ENCODE results near the gene EPB41L4A. TPM values are rescaled to one million over a fixed set of nuclear protein-coding genes. Genes with fewer than 3 reads are reported as not detected.

The EPB41L4A gene
- total and polyA plus RNA-seq, 5 experiments from 2014 or later = 0.06 to 2.9 (median 0.19) TPM; not detected in 1

DNA sequence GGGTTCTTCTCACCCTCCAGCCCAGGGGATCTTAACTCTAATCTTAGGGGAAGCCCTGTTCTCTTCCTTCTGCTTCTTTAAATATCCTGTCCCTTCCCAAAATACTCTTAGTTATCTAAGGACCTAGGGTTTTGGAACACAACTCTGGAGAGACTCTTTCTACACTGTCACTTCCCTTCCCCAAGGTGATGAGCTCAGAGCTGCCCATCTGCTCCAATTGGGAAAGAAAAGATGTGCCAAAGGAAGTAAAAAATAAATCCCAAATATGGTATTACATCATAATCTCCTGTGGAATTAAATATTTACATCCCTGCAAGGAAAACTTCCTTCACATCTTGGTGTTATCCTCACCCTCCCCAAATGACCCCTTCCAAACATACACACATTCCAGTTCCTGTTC is 291.2 kb downstream of the EPB41L4A start:
- H3K27ac Mint-ChIP-seq = no peak overlapping the region
- peaks cover 0 to 31% (median 5%) of the 10 kb centered on the region in 5 donors for H3K27me3 Mint-ChIP-seq
- no peak overlapping the region for H3K4me3 Mint-ChIP-seq
- peaks cover 0 to 2% (median 0%) of the 10 kb centered on the region in 9 donors for H3K9me3 Mint-ChIP-seq
- ATAC-seq = no peak
- no peaks in the 10 kb centered on the region for H3K36me3 Mint-ChIP-seq
- H3K4me1 Mint-ChIP-seq = no peaks in the 10 kb centered on the region
- POLR2A ChIA-PET = no interaction called here
- DNase-seq = no peak

GRCh38 chr5:112126982-112127381 is 292.1 kb downstream of the EPB41L4A start:
- Mint-ChIP-seq H3K9me3 (peaks cover 0 to 2% (median 0%) of the 10 kb centered on the region in 9 donors), H3K4me3 (no peak overlapping the region), H3K36me3 (no peaks in the 10 kb centered on the region), H3K27me3 (peaks cover 0 to 31% (median 5%) of the 10 kb centered on the region in 5 donors), H3K4me1 (no peaks in the 10 kb centered on the region), H3K27ac (no peak overlapping the region)
- DNase-seq (no peak), ATAC-seq (no peak)
- POLR2A ChIA-PET = no interaction called here

- Mint-ChIP-seq H3K36me3 (peaks cover 0 to 5% (median 0%) of the 10 kb centered on the region in 3 donors), H3K4me3 (no peak overlapping the region), H3K4me1 (no peaks in the 10 kb centered on the region), H3K27me3 (peaks cover 0 to 38% (median 5%) of the 10 kb centered on the region in 5 donors), H3K9me3 (peaks cover 0 to 9% (median 5%) of the 10 kb centered on the region in 9 donors), H3K27ac (no peak overlapping the region)
- ATAC-seq (no peak), DNase-seq (no peak)
- POLR2A ChIA-PET = no interaction called here
Measured at GRCh38 chr5:112125903-112126302, 293.2 kb downstream of the EPB41L4A start.

GRCh38 chr5:112124788-112125187 is 294.3 kb downstream of the EPB41L4A start:
- no peak overlapping the region for H3K4me3 Mint-ChIP-seq
- H3K27me3 Mint-ChIP-seq = peaks cover 0 to 36% (median 5%) of the 10 kb centered on the region in 5 donors
- H3K36me3 Mint-ChIP-seq = peaks cover 0 to 5% (median 0%) of the 10 kb centered on the region in 3 donors
- no peak overlapping the region for H3K27ac Mint-ChIP-seq
- ATAC-seq (no peak), DNase-seq (no peak)
- POLR2A ChIA-PET = no interaction called here
- no peaks in the 10 kb centered on the region for H3K4me1 Mint-ChIP-seq
- peaks cover 0 to 19% (median 6%) of the 10 kb centered on the region in 9 donors for H3K9me3 Mint-ChIP-seq

DNA sequence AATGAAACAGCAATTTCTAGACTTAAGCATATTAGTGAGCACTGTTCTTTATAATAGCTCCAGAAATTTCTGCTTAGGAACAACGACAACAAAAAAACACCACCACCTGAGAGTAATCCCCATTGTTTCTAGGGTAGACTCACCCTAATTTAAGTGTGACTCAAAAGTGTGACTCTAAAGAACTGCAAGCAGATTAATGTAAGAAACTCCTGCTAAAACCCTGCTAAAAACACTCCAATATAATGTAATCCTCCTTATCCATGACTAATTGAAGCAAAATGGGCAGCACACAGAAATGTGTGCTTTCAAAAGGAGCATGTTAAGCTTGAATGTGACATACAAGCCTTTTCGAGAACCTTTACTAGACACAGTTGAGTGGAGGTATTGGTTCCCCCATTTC is 296.0 kb downstream of the EPB41L4A start:
- Mint-ChIP-seq H3K4me1 (no peaks in the 10 kb centered on the region), H3K9me3 (peaks cover 0 to 20% (median 6%) of the 10 kb centered on the region in 9 donors), H3K4me3 (no peak overlapping the region), H3K27me3 (peaks cover 0 to 25% (median 7%) of the 10 kb centered on the region in 5 donors), H3K27ac (no peak overlapping the region), H3K36me3 (peaks cover 0 to 5% (median 0%) of the 10 kb centered on the region in 3 donors)
- POLR2A ChIA-PET = no interaction called here
- ATAC-seq = no peak
- DNase-seq = no peak

- POLR2A ChIA-PET = no interaction called here
- Mint-ChIP-seq H3K4me1 (no peaks in the 10 kb centered on the region), H3K27me3 (peaks cover 0 to 24% (median 7%) of the 10 kb centered on the region in 5 donors), H3K9me3 (peaks cover 0 to 20% (median 6%) of the 10 kb centered on the region in 9 donors), H3K4me3 (no peak overlapping the region), H3K36me3 (peaks cover 0 to 5% (median 0%) of the 10 kb centered on the region in 3 donors), H3K27ac (no peak overlapping the region)
- no peak for DNase-seq
- ATAC-seq = no peak
Measured at GRCh38 chr5:112122353-112122752, 296.7 kb downstream of the EPB41L4A start.

DNA sequence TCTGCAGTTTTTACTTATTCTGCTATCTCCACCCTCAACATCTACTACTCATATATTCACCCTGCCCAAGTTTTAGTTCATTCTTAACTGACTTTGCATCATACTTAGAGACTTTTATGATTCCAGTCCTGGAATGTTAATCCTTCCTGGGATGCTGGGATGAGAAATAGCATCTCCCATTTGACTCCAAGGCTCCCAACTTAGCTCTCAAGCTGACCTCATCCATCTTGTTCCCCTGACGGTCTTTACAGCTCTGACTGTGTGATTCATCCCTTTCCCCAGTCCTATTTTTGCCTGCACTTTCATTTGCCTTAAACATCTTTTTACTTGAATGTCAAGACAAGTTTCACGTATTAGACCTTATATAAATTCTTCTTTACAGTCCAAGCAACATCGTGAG is 297.8 kb downstream of the EPB41L4A start:
- peaks cover 0 to 5% (median 0%) of the 10 kb centered on the region in 3 donors for H3K36me3 Mint-ChIP-seq
- H3K4me1 Mint-ChIP-seq = no peaks in the 10 kb centered on the region
- no peak overlapping the region for H3K4me3 Mint-ChIP-seq
- no peak for DNase-seq
- H3K9me3 Mint-ChIP-seq = peaks cover 0 to 20% (median 6%) of the 10 kb centered on the region in 9 donors
- H3K27me3 Mint-ChIP-seq = peaks cover 0 to 24% (median 7%) of the 10 kb centered on the region in 5 donors
- no peak overlapping the region for H3K27ac Mint-ChIP-seq
- POLR2A ChIA-PET = no interaction called here
- no peak for ATAC-seq

GRCh38 chr5:112119969-112120368 is 299.1 kb downstream of the EPB41L4A start:
- H3K9me3 Mint-ChIP-seq = peaks cover 0 to 20% (median 6%) of the 10 kb centered on the region in 9 donors
- ATAC-seq = no peak
- H3K4me3 Mint-ChIP-seq = no peak overlapping the region
- H3K36me3 Mint-ChIP-seq = peaks cover 0 to 5% (median 0%) of the 10 kb centered on the region in 3 donors
- H3K27me3 Mint-ChIP-seq = peaks cover 0 to 24% (median 7%) of the 10 kb centered on the region in 5 donors
- no peaks in the 10 kb centered on the region for H3K4me1 Mint-ChIP-seq
- POLR2A ChIA-PET = no interaction called here
- DNase-seq = no peak
- no peak overlapping the region for H3K27ac Mint-ChIP-seq

DNA sequence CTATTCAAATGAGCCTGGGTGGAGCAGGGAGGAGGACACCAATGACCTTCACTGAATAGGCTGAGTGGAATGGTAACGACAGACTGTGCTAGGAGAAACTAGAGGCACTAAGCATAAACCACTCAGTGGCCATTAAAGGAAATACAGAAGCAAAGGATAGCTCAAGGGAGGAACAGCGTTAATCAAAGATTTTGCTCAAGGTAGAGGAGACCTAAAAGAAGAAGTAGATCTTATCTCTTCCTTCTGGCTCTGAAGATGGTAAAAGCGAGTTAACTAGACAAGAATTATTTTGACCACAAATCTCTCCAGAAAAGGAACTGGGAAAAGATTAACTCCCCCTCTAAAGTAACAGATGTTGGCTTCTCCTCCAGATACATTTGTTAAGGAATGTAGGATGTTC is 299.6 kb downstream of the EPB41L4A start:
- H3K4me1 Mint-ChIP-seq = no peaks in the 10 kb centered on the region
- H3K27ac Mint-ChIP-seq = peak overlapping the region in 1 of 10 donors; percentile 70
- H3K36me3 Mint-ChIP-seq = peaks cover 0 to 5% (median 0%) of the 10 kb centered on the region in 3 donors
- peaks cover 0 to 20% (median 6%) of the 10 kb centered on the region in 9 donors for H3K9me3 Mint-ChIP-seq
- no peak for ATAC-seq
- no peak for DNase-seq
- H3K4me3 Mint-ChIP-seq = no peak overlapping the region
- peaks cover 0 to 24% (median 5%) of the 10 kb centered on the region in 5 donors for H3K27me3 Mint-ChIP-seq
- POLR2A ChIA-PET = no interaction called here

DNA sequence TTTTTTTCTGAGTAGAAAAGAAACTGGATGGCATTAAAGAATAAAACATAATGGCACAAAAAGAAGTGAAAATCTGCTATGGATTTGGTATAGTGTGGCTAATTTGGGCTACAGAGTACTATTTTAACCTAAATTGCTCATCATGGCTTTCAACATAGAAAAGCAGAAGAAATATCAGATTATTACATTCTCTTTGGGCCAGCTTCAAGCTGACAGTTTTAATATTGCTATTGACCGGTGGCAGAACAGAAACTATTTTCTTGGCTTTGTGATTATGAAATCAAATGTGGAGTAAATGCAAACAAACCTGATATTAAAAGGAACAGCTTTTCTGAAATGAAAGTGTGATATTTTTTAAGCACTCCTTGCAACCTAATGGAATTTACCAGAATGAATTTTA is 301.5 kb downstream of the EPB41L4A start:
- POLR2A ChIA-PET = no interaction called here
- Mint-ChIP-seq H3K4me1 (no peaks in the 10 kb centered on the region), H3K27me3 (peaks cover 0 to 13% (median 8%) of the 10 kb centered on the region in 5 donors)

DNA sequence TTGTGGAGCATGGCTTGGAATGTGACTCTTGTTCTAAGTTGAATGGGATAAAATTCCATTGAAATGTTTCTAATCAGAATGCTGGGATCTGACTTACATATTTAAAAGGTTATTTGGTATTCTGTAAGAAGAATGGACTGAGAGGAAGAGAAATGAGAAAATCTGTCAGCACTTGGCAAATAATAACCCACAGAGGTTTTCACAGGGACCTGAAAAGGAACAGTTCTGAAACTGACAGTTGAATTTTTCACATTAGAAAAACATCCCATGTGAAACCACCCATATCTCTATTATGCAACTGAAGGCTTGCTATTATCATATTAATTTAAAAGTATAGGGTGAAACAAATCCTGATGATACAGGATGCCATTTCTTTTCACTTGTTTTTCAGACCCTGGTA is 302.7 kb downstream of the EPB41L4A start:
- no peak for ATAC-seq
- Mint-ChIP-seq H3K36me3 (peaks cover 0 to 3% (median 0%) of the 10 kb centered on the region in 3 donors), H3K27me3 (peaks cover 0 to 9% (median 5%) of the 10 kb centered on the region in 5 donors), H3K4me1 (no peaks in the 10 kb centered on the region), H3K4me3 (no peak overlapping the region), H3K9me3 (peaks cover 0 to 18% (median 5%) of the 10 kb centered on the region in 9 donors), H3K27ac (no peak overlapping the region)
- POLR2A ChIA-PET = no interaction called here
- no peak for DNase-seq

More for the DNA sequence above, 301.5 kb downstream of the EPB41L4A start:
- Mint-ChIP-seq H3K27ac (no peak overlapping the region), H3K9me3 (peaks cover 0 to 20% (median 6%) of the 10 kb centered on the region in 9 donors), H3K4me3 (no peak overlapping the region), H3K36me3 (peaks cover 0 to 5% (median 0%) of the 10 kb centered on the region in 3 donors)
- ATAC-seq (no peak), DNase-seq (no peak)

DNA sequence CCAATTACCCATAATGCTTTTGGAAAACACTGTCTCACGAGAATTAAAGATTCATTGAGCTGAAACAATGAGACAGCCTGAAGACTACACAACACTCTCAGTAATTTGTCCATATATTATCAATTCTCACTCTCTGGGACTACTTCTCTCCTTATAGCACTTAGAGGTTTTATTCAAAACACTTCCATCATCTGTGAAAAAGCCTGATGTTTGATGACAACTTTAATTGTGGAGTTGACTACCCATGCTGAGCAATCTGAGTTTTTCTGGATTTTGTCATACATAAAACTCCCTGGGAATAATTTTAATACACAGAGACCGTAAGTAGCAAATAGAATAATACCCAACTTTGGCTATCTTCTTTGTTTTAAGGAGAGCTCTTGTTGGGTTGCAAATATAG is 305.5 kb downstream of the EPB41L4A start:
- Mint-ChIP-seq H3K9me3 (no peaks in the 10 kb centered on the region), H3K27ac (no peak overlapping the region), H3K4me1 (no peaks in the 10 kb centered on the region), H3K27me3 (peaks cover 0 to 10% (median 4%) of the 10 kb centered on the region in 5 donors), H3K36me3 (no peaks in the 10 kb centered on the region), H3K4me3 (no peak overlapping the region)
- ATAC-seq (no peak), DNase-seq (no peak)
- POLR2A ChIA-PET = no interaction called here

Data from naive thymus-derived CD8-positive, alpha-beta T cell (primary cell).